ENCODE results near the gene SBDS. TPM values are rescaled to one million over a fixed set of nuclear protein-coding genes. Genes with fewer than 3 reads are reported as not detected.
"Not testable (repeated sequence)": the region's sequence is repeated elsewhere in the genome, so short reads cannot be mapped to it uniquely, and the experiment has no call there.

SBDS gene
- total RNA-seq, 1 experiment from 2014 or later, result 156 TPM

DNA sequence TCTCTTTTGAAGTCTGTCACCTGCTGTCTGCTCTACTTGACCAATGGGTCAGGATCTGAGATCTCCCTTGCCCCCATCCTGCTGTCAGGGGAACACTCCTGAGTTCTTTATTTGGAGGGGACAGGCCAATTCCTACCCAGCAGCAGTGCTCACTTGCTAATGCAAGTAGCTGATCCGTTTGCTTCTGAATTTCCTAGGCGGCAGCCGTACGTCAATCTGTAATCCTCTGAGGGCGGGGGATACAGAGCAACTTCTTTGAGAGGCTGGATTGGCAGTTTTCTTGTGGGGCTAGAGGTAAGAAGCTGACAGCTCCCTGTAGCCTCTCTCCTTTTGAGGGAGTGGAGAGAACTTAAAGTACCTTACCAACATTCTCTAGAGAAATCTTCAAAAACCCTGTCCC lies 37.9 kb upstream of the SBDS start:
- ChIA-PET CTCF (no interaction called here), POLR2A (no interaction called here)
- Mint-ChIP-seq H3K4me3 (ENCODE audit: unreplicated experiment) (no peak overlapping the region), H3K36me3 (ENCODE audit: insufficient read depth, unreplicated experiment) (peaks cover 43% of the 10 kb centered on the region), H3K27ac (ENCODE audit: low read depth, unreplicated experiment) (no peak overlapping the region), H3K4me1 (ENCODE audit: insufficient read depth, unreplicated experiment) (no peaks in the 10 kb centered on the region), H3K9me3 (ENCODE audit: unreplicated experiment) (peaks cover 7% of the 10 kb centered on the region), H3K27me3 (ENCODE audit: insufficient read depth, unreplicated experiment) (no peaks in the 10 kb centered on the region)
- TF ChIP-seq, protein P1, sequence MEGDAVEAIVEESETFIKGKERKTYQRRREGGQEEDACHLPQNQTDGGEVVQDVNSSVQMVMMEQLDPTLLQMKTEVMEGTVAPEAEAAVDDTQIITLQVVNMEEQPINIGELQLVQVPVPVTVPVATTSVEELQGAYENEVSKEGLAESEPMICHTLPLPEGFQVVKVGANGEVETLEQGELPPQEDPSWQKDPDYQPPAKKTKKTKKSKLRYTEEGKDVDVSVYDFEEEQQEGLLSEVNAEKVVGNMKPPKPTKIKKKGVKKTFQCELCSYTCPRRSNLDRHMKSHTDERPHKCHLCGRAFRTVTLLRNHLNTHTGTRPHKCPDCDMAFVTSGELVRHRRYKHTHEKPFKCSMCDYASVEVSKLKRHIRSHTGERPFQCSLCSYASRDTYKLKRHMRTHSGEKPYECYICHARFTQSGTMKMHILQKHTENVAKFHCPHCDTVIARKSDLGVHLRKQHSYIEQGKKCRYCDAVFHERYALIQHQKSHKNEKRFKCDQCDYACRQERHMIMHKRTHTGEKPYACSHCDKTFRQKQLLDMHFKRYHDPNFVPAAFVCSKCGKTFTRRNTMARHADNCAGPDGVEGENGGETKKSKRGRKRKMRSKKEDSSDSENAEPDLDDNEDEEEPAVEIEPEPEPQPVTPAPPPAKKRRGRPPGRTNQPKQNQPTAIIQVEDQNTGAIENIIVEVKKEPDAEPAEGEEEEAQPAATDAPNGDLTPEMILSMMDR (IDR thresholded peaks at IDR 0.05; ENCODE audit: unreplicated experiment), result no peak
- no TSS peak for BruUV-seq (replicated peaks)
- intact Hi-C loops (cut with micrococcal nuclease), result no loop called here
- no peak for DNase-seq (ENCODE audit: unreplicated experiment)

GRCh38 chr7:67031685-67032084 lies 36.3 kb upstream of the SBDS start:
- H3K9me3 Mint-ChIP-seq (ENCODE audit: unreplicated experiment); CTCF ChIA-PET; POLR2A ChIA-PET; H3K4me1 Mint-ChIP-seq (ENCODE audit: insufficient read depth, unreplicated experiment); intact Hi-C loops (cut with micrococcal nuclease); H3K27ac Mint-ChIP-seq (ENCODE audit: low read depth, unreplicated experiment); H3K4me3 Mint-ChIP-seq (ENCODE audit: unreplicated experiment); BruUV-seq (replicated peaks); H3K27me3 Mint-ChIP-seq (ENCODE audit: insufficient read depth, unreplicated experiment); DNase-seq (ENCODE audit: unreplicated experiment): not testable (repeated sequence)
- peaks cover 55% of the 10 kb centered on the region for H3K36me3 Mint-ChIP-seq (ENCODE audit: insufficient read depth, unreplicated experiment)

GRCh38 chr7:67025459-67025858 lies 30.1 kb upstream of the SBDS start:
- peaks cover 49% of the 10 kb centered on the region for H3K36me3 Mint-ChIP-seq (ENCODE audit: insufficient read depth, unreplicated experiment)
- H3K9me3 Mint-ChIP-seq (ENCODE audit: unreplicated experiment); H3K27me3 Mint-ChIP-seq (ENCODE audit: insufficient read depth, unreplicated experiment); intact Hi-C loops (cut with micrococcal nuclease); H3K4me3 Mint-ChIP-seq (ENCODE audit: unreplicated experiment); H3K4me1 Mint-ChIP-seq (ENCODE audit: insufficient read depth, unreplicated experiment); H3K27ac Mint-ChIP-seq (ENCODE audit: low read depth, unreplicated experiment); POLR2A ChIA-PET; DNase-seq (ENCODE audit: unreplicated experiment); BruUV-seq (replicated peaks): not testable (repeated sequence)
- CTCF ChIA-PET, result interaction anchor here (0.6 kb wide), 1 partner anchor 419 kb away, joined by 3 read pairs; no protein-coding TSS in a partner anchor

- Mint-ChIP-seq H3K27ac (ENCODE audit: low read depth, unreplicated experiment) (no peak overlapping the region), H3K4me1 (ENCODE audit: insufficient read depth, unreplicated experiment) (peaks cover 8% of the 10 kb centered on the region), H3K4me3 (ENCODE audit: unreplicated experiment) (no peak overlapping the region), H3K36me3 (ENCODE audit: insufficient read depth, unreplicated experiment) (peaks cover 62% of the 10 kb centered on the region), H3K27me3 (ENCODE audit: insufficient read depth, unreplicated experiment) (no peaks in the 10 kb centered on the region), H3K9me3 (ENCODE audit: unreplicated experiment) (no peaks in the 10 kb centered on the region)
- TF ChIP-seq, protein P1 (IDR thresholded peaks at IDR 0.05; ENCODE audit: unreplicated experiment), result no peak
- no TSS peak for BruUV-seq (replicated peaks)
- intact Hi-C loops (cut with micrococcal nuclease), result no loop called here
- ChIA-PET POLR2A (no interaction called here), CTCF (no interaction called here)
- no peak for DNase-seq (ENCODE audit: unreplicated experiment)
Measured at GRCh38 chr7:67022511-67022910, 27.1 kb upstream of the SBDS start.

- TF ChIP-seq, protein P1 (IDR thresholded peaks at IDR 0.05; ENCODE audit: unreplicated experiment), result no peak
- Mint-ChIP-seq H3K4me1 (ENCODE audit: insufficient read depth, unreplicated experiment) (peaks cover 8% of the 10 kb centered on the region), H3K27ac (ENCODE audit: low read depth, unreplicated experiment) (no peak overlapping the region), H3K36me3 (ENCODE audit: insufficient read depth, unreplicated experiment) (peaks cover 61% of the 10 kb centered on the region), H3K9me3 (ENCODE audit: unreplicated experiment) (no peaks in the 10 kb centered on the region), H3K4me3 (ENCODE audit: unreplicated experiment) (no peak overlapping the region), H3K27me3 (ENCODE audit: insufficient read depth, unreplicated experiment) (no peaks in the 10 kb centered on the region)
- CTCF ChIA-PET, result interaction anchor here (2.7 kb wide), 1 partner anchor 19 kb away, joined by 12 read pairs; no protein-coding TSS in a partner anchor
- no peak for DNase-seq (ENCODE audit: unreplicated experiment)
- POLR2A ChIA-PET, result no interaction called here
- intact Hi-C loops (cut with micrococcal nuclease), result no loop called here
- no TSS peak for BruUV-seq (replicated peaks)
Measured at GRCh38 chr7:67021260-67021659, 25.9 kb upstream of the SBDS start.

Data from MCF 10A (cell line).